Subcutaneous adipose tissue (tissue), 4 donors: ENCODE measurements around the gene OPRD1. TPM values are rescaled to one million over a fixed set of nuclear protein-coding genes. Genes with fewer than 3 reads are reported as not detected.

Experiments used
- CTCF ChIP-seq: fragments of 450-650 bp; IDR thresholded peaks from one replicate; pipeline ENCODE4 v1.5.1; 2016; ENCODE audit warnings: low read depth, mild to moderate bottlenecking, control low read depth, antibody characterized with exemption, moderate library complexity
- total RNA-seq, 4 donors: library from RNA; depleted of rRNA; stranded (reverse); fragments of >200 nt; gene quantifications; one replicate each; pipeline ENCODE4 v1.1.0, GENCODE V29; 2016

Gene OPRD1
- not detected for total RNA-seq

GRCh38 chr1:28811766-28812668 lies at the start of gene OPRD1:
Gene OPRD1 (plus strand): TSS chr1:28812170. CDS start chr1:28812384, 214 bp downstream.
- no peak for TF ChIP-seq CTCF

DNA sequence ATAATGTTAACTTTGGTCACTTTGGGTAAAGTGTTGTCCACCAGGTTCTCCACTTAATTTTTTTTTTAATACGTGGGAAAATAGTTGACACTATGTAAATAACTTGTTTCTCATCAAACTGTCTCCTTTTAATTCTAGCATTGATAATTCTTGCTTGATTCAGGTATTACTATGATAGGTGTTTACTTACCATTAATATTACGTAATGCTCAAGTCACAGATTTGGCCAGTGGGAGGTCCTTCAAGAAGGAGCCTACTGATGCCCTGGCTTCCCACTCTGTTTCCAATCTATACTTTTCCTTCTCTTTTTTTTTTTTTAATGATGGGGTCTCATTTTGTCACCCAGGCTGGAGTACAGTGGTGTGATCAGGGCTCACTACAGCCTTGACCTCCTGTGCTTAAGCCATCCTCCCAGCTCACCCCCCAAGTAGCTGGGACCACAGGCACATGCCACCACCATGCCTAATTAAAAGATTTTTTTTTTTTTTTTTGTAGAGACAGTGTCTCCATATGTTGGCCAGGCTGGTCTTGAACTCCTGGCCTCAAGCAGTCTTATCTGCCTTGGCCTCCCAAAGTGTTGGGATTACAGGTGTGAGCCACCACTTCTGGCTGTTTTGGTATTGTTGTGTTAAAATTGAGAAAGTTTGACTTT lies 45.3 kb upstream of the OPRD1 start:
- TF ChIP-seq CTCF: no peak

GRCh38 chr1:28770601-28771165 lies 41.3 kb upstream of the OPRD1 start:
- TF ChIP-seq CTCF: no peak

DNA sequence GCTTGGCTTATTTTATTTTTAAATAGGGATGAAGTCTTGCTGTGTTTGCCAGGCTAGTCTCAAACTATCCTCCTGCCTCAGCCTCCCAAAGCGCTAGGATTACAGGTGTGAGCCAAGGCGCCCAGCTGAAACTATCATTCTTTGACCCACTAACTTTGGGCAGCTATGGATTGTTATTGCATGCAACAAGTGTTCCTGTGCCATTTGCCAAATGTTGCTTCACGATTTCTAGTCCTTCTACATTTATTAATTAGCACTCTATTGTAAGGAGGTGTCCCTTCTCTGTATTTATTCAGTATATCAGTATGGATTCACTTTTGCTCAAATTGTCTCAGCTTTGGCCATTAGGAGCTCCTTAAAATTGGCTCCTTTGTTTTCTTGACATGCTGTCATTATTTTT lies 38.9 kb upstream of the OPRD1 start:
- no peak for TF ChIP-seq CTCF

DNA sequence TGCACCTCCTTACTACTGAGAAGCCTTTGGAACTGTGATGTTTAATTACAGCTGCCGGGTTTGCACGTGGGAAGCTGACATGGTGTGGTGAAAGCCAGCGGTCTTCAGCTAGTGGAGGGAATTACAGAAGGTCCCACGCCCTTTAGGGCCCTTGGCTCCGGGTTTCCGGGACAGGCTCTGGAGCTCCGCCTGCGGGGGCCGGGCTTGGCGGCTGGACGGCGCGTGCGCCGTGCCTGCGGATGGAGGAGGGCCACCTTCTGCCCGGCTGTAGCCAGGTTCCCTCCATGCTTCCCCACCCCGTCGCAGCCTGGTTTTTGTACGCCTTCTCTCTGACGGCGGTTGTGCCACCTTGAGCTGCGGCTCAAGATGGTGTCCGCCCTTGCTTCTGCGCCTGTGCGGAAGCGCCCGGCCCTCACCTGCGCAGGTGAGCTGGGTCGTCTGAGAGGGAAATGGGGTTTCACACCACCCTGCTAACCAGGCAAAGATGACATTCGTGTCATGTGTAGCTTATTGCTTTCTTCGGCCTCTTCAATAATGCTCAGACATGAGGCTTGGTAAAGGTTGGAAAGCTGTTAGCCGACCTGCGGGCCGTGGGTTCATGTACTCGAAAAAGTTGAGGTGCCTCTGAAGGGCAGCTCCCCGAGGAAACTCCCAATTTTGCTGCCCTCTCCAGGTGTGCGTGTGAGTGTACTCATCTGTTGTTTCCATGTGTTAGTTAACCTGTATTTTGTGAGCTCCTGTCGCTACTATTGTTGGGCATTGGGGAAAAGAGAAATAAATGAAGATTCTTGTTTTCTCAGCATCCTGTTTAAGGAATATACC lies 36.6 kb upstream of the OPRD1 start:
- TF ChIP-seq CTCF: no peak

- TF ChIP-seq CTCF: no peak
These were observed 35.6 kb upstream of the OPRD1 start for GRCh38 chr1:28776341-28776740.
